Osteocyte (in vitro differentiated cells): Measurements from ENCODE around the gene PLIN3. TPM values are rescaled to one million over a fixed set of nuclear protein-coding genes. Genes with fewer than 3 reads are reported as not detected.
"Not testable (repeated sequence)": the region's sequence is repeated elsewhere in the genome, so short reads cannot be mapped to it uniquely, and the experiment has no call there.

Experiments
- DNase-seq: peaks from one replicate; pipeline ENCODE4 v3.0.0; 2021; ENCODE audit warnings: mixed read lengths; ENCODE audit not compliant: unreplicated experiment; ENCODE audit errors: extremely low spot score
- H3K27ac Mint-ChIP-seq: one replicate; pipeline ENCODE4 v1.8.0; 2021; ENCODE audit warnings: mild to moderate bottlenecking, mixed read lengths; ENCODE audit not compliant: unreplicated experiment
- H3K27me3 Mint-ChIP-seq: one replicate; pipeline ENCODE4 v1.8.0; 2021; ENCODE audit warnings: mixed read lengths; ENCODE audit not compliant: unreplicated experiment
- H3K36me3 Mint-ChIP-seq: one replicate; pipeline ENCODE4 v1.8.0; 2021; ENCODE audit warnings: mixed read lengths; ENCODE audit not compliant: unreplicated experiment
- H3K4me1 Mint-ChIP-seq: one replicate; pipeline ENCODE4 v1.8.0; 2021; ENCODE audit warnings: mixed read lengths; ENCODE audit not compliant: unreplicated experiment
- H3K4me3 Mint-ChIP-seq: one replicate; pipeline ENCODE4 v1.8.0; 2021; ENCODE audit warnings: mild to moderate bottlenecking, moderate library complexity, mixed read lengths; ENCODE audit not compliant: unreplicated experiment
- H3K9me3 Mint-ChIP-seq: one replicate; pipeline ENCODE4 v1.8.0; 2021; ENCODE audit warnings: mixed read lengths; ENCODE audit not compliant: unreplicated experiment
- total RNA-seq: library from RNA; stranded (reverse); gene quantifications from 2 replicates; pipeline ENCODE4 v1.2.1, GENCODE V29; 2021
- TF ChIP-seq, protein P1 (sequence below): fragments of 200-600 bp; sonication (generic); IDR thresholded peaks from 2 replicates; pipeline ENCODE4 v1.5.0; 2021; ENCODE audit warnings: antibody characterized with exemption, mild to moderate bottlenecking, moderate library complexity

Gene PLIN3
- total RNA-seq, 1 donor from 2014 or later = 77.8 TPM

DNA sequence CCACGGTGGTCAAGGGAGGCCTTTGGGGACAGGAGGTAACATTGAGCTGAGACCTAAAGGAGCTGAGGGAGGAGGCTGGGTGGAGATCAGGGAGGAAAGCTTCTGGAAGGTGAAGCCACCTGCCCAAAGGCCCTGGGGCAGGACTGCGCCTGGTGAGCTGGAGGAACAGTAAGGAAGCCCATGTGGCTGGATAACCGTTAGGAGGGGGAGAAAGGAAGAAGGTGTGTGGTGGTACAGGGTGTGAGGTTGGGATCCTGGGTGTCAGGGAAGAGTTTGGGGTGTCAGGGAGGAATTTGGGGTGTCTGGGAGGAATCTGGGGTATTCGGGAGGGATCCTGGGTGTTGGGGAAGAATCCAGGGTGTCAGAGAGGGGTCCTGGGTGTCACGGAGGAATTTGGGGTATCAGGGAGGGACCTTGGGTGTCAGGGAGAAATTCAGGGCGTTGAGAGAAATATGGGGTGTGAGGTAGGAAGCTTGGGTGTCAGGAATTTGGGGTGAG is 36.6 kb downstream of the PLIN3 start:
- H3K36me3 Mint-ChIP-seq = no peaks in the 10 kb centered on the region

DNA sequence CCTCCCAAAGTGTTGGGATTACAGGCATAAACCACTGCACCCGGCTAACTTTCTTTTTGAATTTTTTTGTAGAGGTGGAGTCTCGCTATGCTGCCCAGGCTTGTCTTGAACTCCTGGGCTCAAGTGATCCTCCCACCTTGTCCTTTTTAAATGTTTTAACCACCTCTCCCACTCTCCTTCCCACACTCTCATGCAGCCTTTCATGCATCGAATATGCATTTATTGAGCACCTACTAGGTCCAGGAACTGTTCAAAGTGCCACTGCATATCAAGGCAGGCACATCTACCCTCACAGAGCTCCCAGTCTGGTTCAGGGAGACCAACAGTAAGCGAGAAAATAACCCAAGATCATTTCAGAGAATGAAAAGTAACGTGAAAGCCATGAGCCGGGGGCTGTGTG is 37.1 kb downstream of the PLIN3 start:
- TF ChIP-seq, protein P1, sequence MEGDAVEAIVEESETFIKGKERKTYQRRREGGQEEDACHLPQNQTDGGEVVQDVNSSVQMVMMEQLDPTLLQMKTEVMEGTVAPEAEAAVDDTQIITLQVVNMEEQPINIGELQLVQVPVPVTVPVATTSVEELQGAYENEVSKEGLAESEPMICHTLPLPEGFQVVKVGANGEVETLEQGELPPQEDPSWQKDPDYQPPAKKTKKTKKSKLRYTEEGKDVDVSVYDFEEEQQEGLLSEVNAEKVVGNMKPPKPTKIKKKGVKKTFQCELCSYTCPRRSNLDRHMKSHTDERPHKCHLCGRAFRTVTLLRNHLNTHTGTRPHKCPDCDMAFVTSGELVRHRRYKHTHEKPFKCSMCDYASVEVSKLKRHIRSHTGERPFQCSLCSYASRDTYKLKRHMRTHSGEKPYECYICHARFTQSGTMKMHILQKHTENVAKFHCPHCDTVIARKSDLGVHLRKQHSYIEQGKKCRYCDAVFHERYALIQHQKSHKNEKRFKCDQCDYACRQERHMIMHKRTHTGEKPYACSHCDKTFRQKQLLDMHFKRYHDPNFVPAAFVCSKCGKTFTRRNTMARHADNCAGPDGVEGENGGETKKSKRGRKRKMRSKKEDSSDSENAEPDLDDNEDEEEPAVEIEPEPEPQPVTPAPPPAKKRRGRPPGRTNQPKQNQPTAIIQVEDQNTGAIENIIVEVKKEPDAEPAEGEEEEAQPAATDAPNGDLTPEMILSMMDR = no peak
- Mint-ChIP-seq H3K36me3 (no peaks in the 10 kb centered on the region), H3K4me1 (peaks cover 20% of the 10 kb centered on the region), H3K27me3 (no peaks in the 10 kb centered on the region), H3K27ac (peak overlapping the region; percentile 76), H3K9me3 (no peaks in the 10 kb centered on the region), H3K4me3 (peak overlapping the region; percentile 82)
- DNase-seq = no peak

More for the DNA sequence above, 36.6 kb downstream of the PLIN3 start:
- H3K4me1 Mint-ChIP-seq = peaks cover 20% of the 10 kb centered on the region
- H3K27ac Mint-ChIP-seq = peak overlapping the region; percentile 76
- no peaks in the 10 kb centered on the region for H3K27me3 Mint-ChIP-seq
- peak overlapping the region; percentile 82 for H3K4me3 Mint-ChIP-seq
- DNase-seq = no peak
- no peaks in the 10 kb centered on the region for H3K9me3 Mint-ChIP-seq
- TF ChIP-seq, protein P1 = no peak

DNA sequence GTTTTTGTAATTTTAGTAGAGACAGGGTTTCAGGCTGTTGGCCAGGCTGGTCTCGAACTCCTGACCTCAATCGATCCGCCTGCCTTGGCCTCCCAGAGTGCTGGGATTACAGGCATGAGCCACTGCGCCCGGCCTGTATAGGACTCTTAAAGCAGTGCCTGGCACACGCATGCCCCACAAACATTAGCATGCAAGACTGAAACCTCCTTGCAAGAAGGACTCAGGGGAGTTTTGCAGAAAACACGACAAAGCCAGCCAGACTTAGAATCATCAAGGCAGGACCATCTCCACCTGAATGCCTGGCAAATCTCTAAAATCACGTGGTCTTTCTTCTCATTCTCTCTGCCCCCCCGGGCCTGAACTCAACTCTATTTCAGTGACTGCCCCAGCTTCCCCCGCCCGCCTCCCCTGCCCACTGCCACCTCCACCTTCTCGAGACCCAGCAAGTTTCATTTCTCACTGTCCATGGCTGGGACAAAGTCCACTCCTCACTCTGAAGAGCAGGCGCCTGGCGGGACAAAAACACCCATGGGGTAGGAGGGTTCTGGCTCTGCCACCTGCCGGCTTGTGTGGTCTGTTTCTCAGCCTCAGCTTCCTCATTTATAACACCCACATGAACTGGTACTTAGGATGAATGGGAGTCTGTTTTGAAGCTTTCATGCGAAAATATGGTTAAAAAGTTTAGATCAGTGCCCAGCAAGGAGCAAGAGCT is 38.3 kb downstream of the PLIN3 start:
- TF ChIP-seq, protein P1 = no peak

DNA sequence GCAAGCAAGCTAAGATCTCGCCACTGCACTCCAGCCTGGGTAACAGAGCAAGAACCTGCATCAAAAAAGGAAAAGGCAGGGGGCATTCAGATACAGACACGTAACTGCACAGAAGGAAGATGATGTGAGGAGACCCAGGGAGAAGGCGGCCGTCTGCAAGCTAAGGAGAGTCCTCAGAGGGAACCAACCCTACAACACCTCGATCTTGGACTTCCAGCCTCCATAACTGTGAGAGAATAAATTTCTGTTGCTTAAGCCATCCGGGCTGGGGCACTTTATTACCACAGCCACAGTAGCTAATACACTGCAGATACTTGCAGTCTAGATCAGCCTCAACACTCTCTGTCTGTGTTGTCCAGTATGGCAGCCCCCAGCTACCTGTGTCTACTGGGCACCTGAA is 43.9 kb downstream of the PLIN3 start:
- H3K4me1 Mint-ChIP-seq = no peaks in the 10 kb centered on the region
- TF ChIP-seq, protein P1 = no peak
- no peak overlapping the region for H3K27ac Mint-ChIP-seq
- H3K27me3 Mint-ChIP-seq = no peaks in the 10 kb centered on the region
- H3K4me3 Mint-ChIP-seq = no peak overlapping the region
- peaks cover 2% of the 10 kb centered on the region for H3K36me3 Mint-ChIP-seq
- DNase-seq = no peak
- H3K9me3 Mint-ChIP-seq = no peaks in the 10 kb centered on the region

More for the DNA sequence above, 38.3 kb downstream of the PLIN3 start:
- Mint-ChIP-seq H3K4me3 (no peak overlapping the region), H3K4me1 (peaks cover 20% of the 10 kb centered on the region), H3K27ac (peak overlapping the region; percentile 62), H3K9me3 (no peaks in the 10 kb centered on the region), H3K27me3 (no peaks in the 10 kb centered on the region), H3K36me3 (no peaks in the 10 kb centered on the region)
- no peak for DNase-seq

DNA sequence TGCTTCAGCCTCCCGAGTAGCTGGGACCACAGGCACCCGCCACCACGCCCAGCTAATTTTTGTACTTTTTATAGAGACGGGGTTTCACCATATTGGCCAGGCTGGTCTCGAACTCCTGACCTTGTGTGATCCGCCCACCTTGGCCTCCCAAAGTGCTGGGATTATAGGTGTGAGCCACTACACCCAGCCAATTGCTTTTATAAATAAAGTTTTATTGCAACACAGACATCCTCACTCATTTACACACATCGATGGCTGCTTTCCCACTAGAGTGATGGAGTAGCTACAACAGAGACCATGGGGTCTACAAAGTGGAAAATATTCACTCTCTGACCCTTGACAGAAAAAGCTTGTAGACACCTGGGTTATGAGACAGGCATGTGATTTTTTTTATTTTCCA is 45.1 kb downstream of the PLIN3 start:
- H3K4me1 Mint-ChIP-seq, H3K27ac Mint-ChIP-seq, H3K36me3 Mint-ChIP-seq, H3K4me3 Mint-ChIP-seq, DNase-seq, H3K9me3 Mint-ChIP-seq, H3K27me3 Mint-ChIP-seq: not testable (repeated sequence)
